GM23248 (cell line): ENCODE data around the gene UBE2S. TPM values are rescaled to one million over a fixed set of nuclear protein-coding genes. Genes with fewer than 3 reads are reported as not detected.

Experiments
- DNase-seq: peaks from one replicate; pipeline ENCODE4 v3.0.0-alpha.2; 2015
- H2AFZ ChIP-seq: fragments of 200-600 bp; sonication (generic); 2 replicates; pipeline ENCODE4 v1.6.1; 2016; ENCODE audit warnings: antibody characterized with exemption
- H3F3A ChIP-seq: fragments of 200-600 bp; sonication (generic); 2 replicates; pipeline ENCODE4 v1.6.1; 2016; ENCODE audit warnings: mild to moderate bottlenecking, antibody characterized with exemption, mixed run types; ENCODE audit not compliant: insufficient read depth
- H3K27ac ChIP-seq: fragments of 200-600 bp; sonication (generic); 2 replicates; pipeline ENCODE4 v1.5.1; 2016; ENCODE audit warnings: mild to moderate bottlenecking
- H3K27me3 ChIP-seq: fragments of 200-600 bp; sonication (generic); replicated peaks from 2 replicates; pipeline ENCODE4 v1.6.1; 2016; ENCODE audit warnings: mild to moderate bottlenecking; ENCODE audit not compliant: insufficient read depth
- H3K36me3 ChIP-seq: fragments of 200-600 bp; sonication (generic); 2 replicates; pipeline ENCODE4 v1.6.1; 2016; ENCODE audit warnings: low read depth, mild to moderate bottlenecking
- H3K4me1 ChIP-seq: fragments of 200-600 bp; sonication (generic); 2 replicates; pipeline ENCODE4 v1.6.1; 2016; ENCODE audit warnings: mild to moderate bottlenecking; ENCODE audit not compliant: insufficient read depth
- H3K4me2 ChIP-seq: fragments of 200-600 bp; sonication (generic); one replicate; pipeline ENCODE4 v1.6.1; 2016; ENCODE audit warnings: mild to moderate bottlenecking; ENCODE audit not compliant: unreplicated experiment
- H3K4me3 ChIP-seq: fragments of 200-600 bp; sonication (generic); 2 replicates; pipeline ENCODE4 v1.5.1; 2016; ENCODE audit warnings: mild to moderate bottlenecking
- H3K79me2 ChIP-seq: fragments of 200-600 bp; sonication (generic); 2 replicates; pipeline ENCODE4 v1.6.1; 2016; ENCODE audit warnings: mild to moderate bottlenecking; ENCODE audit not compliant: insufficient read depth
- H3K9ac ChIP-seq: fragments of 200-600 bp; sonication (generic); 2 replicates; pipeline ENCODE4 v1.6.1; 2016; ENCODE audit warnings: mild to moderate bottlenecking
- H3K9me2 ChIP-seq: fragments of 200-600 bp; sonication (generic); 2 replicates; pipeline ENCODE4 v1.6.1; 2016; ENCODE audit warnings: mixed run types, mild to moderate bottlenecking, moderate library complexity; ENCODE audit not compliant: insufficient read depth
- H3K9me3 ChIP-seq: fragments of 200-600 bp; sonication (generic); one replicate; pipeline ENCODE4 v1.6.1; 2017; ENCODE audit warnings: low read depth
- H4K20me1 ChIP-seq: fragments of 200-600 bp; sonication (generic); 2 replicates; pipeline ENCODE4 v1.6.0; 2016; ENCODE audit not compliant: insufficient read depth
- EZH2 ChIP-seq: fragments of 200-600 bp; sonication (generic); IDR thresholded peaks from 2 replicates; pipeline ENCODE4 v1.6.1; 2018; ENCODE audit warnings: antibody characterized with exemption, mild to moderate bottlenecking; ENCODE audit not compliant: insufficient read depth, poor library complexity, severe bottlenecking
- EZH2phosphoT487 ChIP-seq: fragments of 200-600 bp; sonication (generic); IDR thresholded peaks from 2 replicates; pipeline ENCODE4 v1.6.1; 2018; ENCODE audit warnings: antibody characterized with exemption, moderate library complexity, mild to moderate bottlenecking, low read depth; ENCODE audit not compliant: insufficient read depth
- WGBS, 2 experiments: methylation state at CpG; one replicate each; pipeline ENCODE4 v1.1.6; 2015 to 2017; ENCODE audit warnings: low lambda C conversion rate in 2 of 2, low coverage in 1 of 2; ENCODE audit errors: missing lambda C conversion rate in 2 of 2; 5-methylcytosine and 5-hydroxymethylcytosine counted together
- in situ Hi-C: fragments of 300-500 bp; cut with MboI; formaldehyde crosslinking; loops from 2 replicates; pipeline ENCODE4 v1.15.0; 2020
- polyA plus RNA-seq: library from polyadenylated mRNA; unstranded; fragments of >200 nt; fragmentation: Nextera tagmentation; extraction: Ambion mirVana; gene quantifications from 2 replicates; pipeline ENCODE4 v1.2.1, GENCODE V29; 2016
- total RNA-seq: library from RNA; depleted of rRNA; stranded (reverse); fragments of >200 nt; shearing (Covaris generic); gene quantifications from 2 replicates; pipeline ENCODE4 v1.2.3, GENCODE V29; 2014

UBE2S gene
- total and polyA plus RNA-seq, 2 experiments from 2014 or later = 82.2 to 106 TPM

DNA sequence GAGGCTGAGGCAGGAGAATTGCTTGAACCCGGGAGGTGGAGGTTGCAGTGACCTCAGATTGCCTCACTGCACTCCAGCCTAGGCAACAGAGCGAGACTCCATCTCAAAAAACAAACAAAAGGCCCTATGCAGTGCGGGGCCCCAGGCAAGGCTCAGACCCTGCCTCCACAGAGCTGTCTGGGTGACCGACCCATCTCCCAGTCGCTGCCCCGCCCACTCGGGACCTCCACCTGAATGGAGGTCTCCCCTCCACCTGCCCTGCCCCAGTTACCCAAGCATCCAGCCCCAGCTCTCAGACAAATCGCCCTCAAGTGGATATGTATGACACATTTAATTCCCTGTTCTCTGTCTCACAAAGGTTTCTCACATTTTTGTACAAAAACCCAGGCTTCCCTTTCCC lies 42.3 kb downstream of the UBE2S start:
- Histone ChIP-seq H3K9me2 (no peaks in the 10 kb centered on the region), H3K4me2 (no peak overlapping the region), H3K4me3 (no peak overlapping the region), H3F3A (peaks cover 23% of the 10 kb centered on the region), H4K20me1 (no peaks in the 10 kb centered on the region), H3K4me1 (no peaks in the 10 kb centered on the region), H2AFZ (no peak overlapping the region), H3K27me3 (no peaks in the 10 kb centered on the region), H3K27ac (no peak overlapping the region), H3K36me3 (no peaks in the 10 kb centered on the region; the same call in 1 of the 2 replicates), H3K9me3 (no peaks in the 10 kb centered on the region), H3K9ac (no peak overlapping the region), H3K79me2 (peaks cover 8% of the 10 kb centered on the region)
- no peak for DNase-seq
- 92% methylated on average over 8 of the region's 8 CpGs for WGBS, 2 experiments
- TF ChIP-seq EZH2phosphoT487 = no peak
- TF ChIP-seq EZH2 = no peak
- in situ Hi-C loops = no loop called here

DNA sequence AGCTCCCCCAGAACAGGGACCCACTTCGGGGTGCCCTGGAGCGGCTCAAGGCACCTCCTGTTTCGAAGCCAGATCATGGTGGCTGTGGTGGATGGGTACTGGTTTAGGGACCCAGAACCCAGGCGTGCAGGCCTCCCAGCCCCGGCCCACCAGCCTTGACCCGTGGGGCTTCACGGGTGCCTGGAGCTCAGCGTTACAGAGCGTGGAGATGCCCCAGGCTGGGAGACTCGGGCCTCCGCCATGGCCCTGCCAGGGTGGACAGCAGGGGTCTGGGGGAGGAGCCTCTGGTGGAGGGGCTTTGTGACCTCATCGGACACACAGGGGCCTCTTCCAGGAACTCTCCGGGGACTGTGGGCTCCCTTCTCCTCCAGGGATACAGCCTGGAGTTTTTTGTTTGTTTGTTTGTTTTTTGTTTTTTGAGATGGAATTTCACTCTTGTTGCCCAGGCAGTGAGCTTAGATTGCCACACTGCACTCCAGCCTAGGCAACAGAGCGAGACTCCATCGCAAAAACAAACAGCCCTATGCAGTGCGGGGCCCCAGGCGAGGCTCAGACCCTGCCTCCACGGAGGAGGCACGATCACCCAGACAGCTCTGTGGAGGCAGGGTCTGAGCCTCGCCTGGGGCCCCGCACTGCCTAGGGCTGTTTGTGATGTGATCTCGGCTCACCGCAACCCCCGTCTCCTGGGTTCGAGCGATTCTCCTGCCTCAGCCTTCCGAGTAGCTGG lies 44.4 kb downstream of the UBE2S start, which contains the start of gene GARIN5B:
GARIN5B (minus strand) TSS at position 271 of the 727 bp plus-strand sequence; CDS start at position 77, 194 bp downstream.
- no peak within 1 kb of the TSS for H3K4me3 ChIP-seq
- no peaks in the 10 kb centered on the region for H3K9me3 ChIP-seq
- in situ Hi-C loops = no loop called here
- H3K4me1 ChIP-seq = no peaks in the 10 kb centered on the region
- peaks cover 23% of the 10 kb centered on the region for H3F3A ChIP-seq
- no peak within 1 kb of the TSS for H2AFZ ChIP-seq
- WGBS, 2 experiments = 73 to 74% methylated on average over 26 to 27 of the region's 27 CpGs
- no peaks in the 10 kb centered on the region; the same call in 1 of the 2 replicates for H3K36me3 ChIP-seq
- H3K79me2 ChIP-seq = no peaks in the 10 kb centered on the region; the same call in 1 of the 2 replicates
- no peak for DNase-seq
- no peaks in the 10 kb centered on the region for H3K27me3 ChIP-seq
- H3K4me2 ChIP-seq = no peak within 1 kb of the TSS
- H3K9ac ChIP-seq = no peak within 1 kb of the TSS
- H3K27ac ChIP-seq = no peak within 1 kb of the TSS
- no peaks in the 10 kb centered on the region for H4K20me1 ChIP-seq
- H3K9me2 ChIP-seq = no peaks in the 10 kb centered on the region
- TF ChIP-seq EZH2phosphoT487 (no peak), EZH2 (no peak)

DNA sequence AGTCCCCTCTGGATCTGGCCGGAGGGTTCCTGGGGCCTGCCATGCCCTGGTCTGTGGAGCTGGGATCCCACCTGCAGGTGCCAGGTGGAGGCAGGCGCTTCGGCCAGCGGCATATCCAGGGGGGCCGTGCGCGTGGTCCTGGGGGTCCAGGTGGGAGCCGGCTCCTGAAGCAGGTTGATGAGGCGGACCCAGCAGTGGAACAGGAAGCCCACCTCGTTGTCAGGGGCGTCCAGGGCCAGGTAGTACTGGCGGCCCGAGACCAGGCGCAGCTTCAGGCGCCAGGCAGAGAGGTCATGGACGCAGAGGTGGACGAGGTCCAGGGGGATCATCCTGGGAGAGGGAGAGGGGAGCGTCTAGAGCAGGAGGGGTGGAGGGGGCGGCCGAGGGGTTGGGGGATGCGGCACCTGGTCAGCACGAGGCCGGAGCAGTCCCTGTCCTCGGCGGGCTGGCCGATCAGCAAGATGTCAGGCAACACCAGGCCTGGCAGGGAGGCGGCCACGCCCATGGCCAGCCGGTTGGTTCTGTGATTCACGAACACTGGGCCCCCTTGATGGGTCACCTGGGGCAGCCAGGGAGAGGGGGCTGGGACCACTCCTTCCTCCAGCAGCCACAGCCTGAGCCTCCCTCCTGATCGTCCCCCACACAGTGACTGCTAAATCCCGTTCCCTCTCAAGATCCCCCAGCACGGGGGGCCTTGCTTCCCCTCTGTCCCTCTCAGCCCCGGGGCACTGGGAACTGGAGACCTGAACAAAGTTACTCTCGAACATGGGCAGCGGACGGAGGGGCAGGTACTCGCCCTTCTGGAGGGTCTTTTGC lies 45.2 kb downstream of the UBE2S start:
- H3K4me1 ChIP-seq = no peaks in the 10 kb centered on the region
- no peak overlapping the region for H3K9ac ChIP-seq
- 57 to 72% methylated on average over 26 to 34 of the region's 38 CpGs for WGBS, 2 experiments
- no peak overlapping the region for H3K4me3 ChIP-seq
- H3K27ac ChIP-seq = no peak overlapping the region
- no peaks in the 10 kb centered on the region; the same call in 1 of the 2 replicates for H3K36me3 ChIP-seq
- TF ChIP-seq EZH2phosphoT487 = no peak
- no peak for TF ChIP-seq EZH2
- no peak overlapping the region for H2AFZ ChIP-seq
- H3K9me2 ChIP-seq = no peaks in the 10 kb centered on the region
- no peaks in the 10 kb centered on the region for H3K79me2 ChIP-seq
- no peaks in the 10 kb centered on the region for H4K20me1 ChIP-seq
- H3K9me3 ChIP-seq = no peaks in the 10 kb centered on the region
- H3K4me2 ChIP-seq = no peak overlapping the region
- no peaks in the 10 kb centered on the region for H3K27me3 ChIP-seq
- in situ Hi-C loops = no loop called here
- DNase-seq = no peak
- H3F3A ChIP-seq = peaks cover 23% of the 10 kb centered on the region

DNA sequence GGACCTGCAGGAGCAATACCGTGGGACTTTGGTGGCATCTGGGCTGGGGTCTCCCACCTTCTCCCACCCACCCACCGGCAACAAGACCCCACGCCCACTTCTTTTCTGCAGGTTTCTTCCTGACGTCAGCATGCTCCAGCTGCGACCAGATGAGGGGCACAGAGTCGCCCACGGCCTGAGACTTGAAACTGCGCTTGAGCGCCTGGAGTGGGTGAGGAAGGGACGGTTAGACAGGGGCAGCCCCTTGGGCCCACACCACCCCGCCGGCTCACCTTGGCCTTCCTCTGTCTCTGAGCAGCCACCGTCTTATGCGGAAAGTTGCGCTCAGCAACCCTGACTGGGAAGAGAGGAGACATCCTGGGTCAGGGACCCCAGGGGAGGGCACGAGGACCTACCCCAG lies 46.7 kb downstream of the UBE2S start:
- no peak for DNase-seq
- Histone ChIP-seq H3K27ac (no peak overlapping the region), H3K9ac (no peak overlapping the region), H3K27me3 (peaks cover 7% of the 10 kb centered on the region), H3K36me3 (no peaks in the 10 kb centered on the region; the same call in 1 of the 2 replicates), H4K20me1 (no peaks in the 10 kb centered on the region), H2AFZ (no peak overlapping the region), H3K4me3 (no peak overlapping the region), H3K9me3 (no peaks in the 10 kb centered on the region), H3K4me1 (no peaks in the 10 kb centered on the region), H3F3A (peaks cover 19% of the 10 kb centered on the region), H3K9me2 (no peaks in the 10 kb centered on the region), H3K79me2 (no peaks in the 10 kb centered on the region), H3K4me2 (no peak overlapping the region)
- TF ChIP-seq EZH2 (no peak), EZH2phosphoT487 (no peak)
- in situ Hi-C loops = no loop called here
- WGBS, 2 experiments = 84 to 87% methylated on average over 12 to 16 of the region's 16 CpGs
